GM18861 (cell line): ENCODE measurements around the gene ITGB6.
"Not testable (repeated sequence)": the region's sequence is repeated elsewhere in the genome, so short reads cannot be mapped to it uniquely, and the experiment has no call there.

Experiments
- ATAC-seq: cut with Tn5 transposase; IDR thresholded peaks from one replicate; pipeline ENCODE4 v1.9.1; 2021; ENCODE audit not compliant: unreplicated experiment

ITGB6 gene

GRCh38 chr2:160141419-160141818 lies 58.7 kb downstream of the ITGB6 start:
- no peak for ATAC-seq

- no peak for ATAC-seq
Measured at GRCh38 chr2:160140471-160140870, 59.6 kb downstream of the ITGB6 start.

GRCh38 chr2:160139991-160140390 lies 60.1 kb downstream of the ITGB6 start:
- ATAC-seq, result no peak

- no peak for ATAC-seq
Measured at GRCh38 chr2:160139350-160139749, 60.7 kb downstream of the ITGB6 start.

GRCh38 chr2:160138406-160138805 lies 61.7 kb downstream of the ITGB6 start:
- no peak for ATAC-seq

- no peak for ATAC-seq
Measured at GRCh38 chr2:160137464-160137863, 62.6 kb downstream of the ITGB6 start.

GRCh38 chr2:160132761-160133160 lies 67.3 kb downstream of the ITGB6 start:
- ATAC-seq, result no peak

- no peak for ATAC-seq
Measured at GRCh38 chr2:160126756-160127155, 73.3 kb downstream of the ITGB6 start.

GRCh38 chr2:160126315-160126714 lies 73.8 kb downstream of the ITGB6 start:
- ATAC-seq, result no peak

GRCh38 chr2:160125828-160126227 lies 74.2 kb downstream of the ITGB6 start:
- ATAC-seq, result no peak

- ATAC-seq, result no peak
Measured at GRCh38 chr2:160125366-160125765, 74.7 kb downstream of the ITGB6 start.

GRCh38 chr2:160124571-160124970 lies 75.5 kb downstream of the ITGB6 start:
- ATAC-seq, result no peak

GRCh38 chr2:160114721-160115120 lies 85.4 kb downstream of the ITGB6 start:
- not testable (repeated sequence) for ATAC-seq

GRCh38 chr2:160114020-160114419 lies 86.1 kb downstream of the ITGB6 start:
- ATAC-seq, result no peak

GRCh38 chr2:160111951-160112798 lies 87.9 kb downstream of the ITGB6 start:
- ATAC-seq, result peak; percentile 65

- no peak for ATAC-seq
Measured at GRCh38 chr2:160110674-160111239, 89.3 kb downstream of the ITGB6 start.

GRCh38 chr2:160109939-160110673 lies 90.0 kb downstream of the ITGB6 start:
- ATAC-seq, result peak; percentile 85

- no peak for ATAC-seq
Measured at GRCh38 chr2:160109243-160109642, 90.8 kb downstream of the ITGB6 start.

- ATAC-seq, result no peak
Measured at GRCh38 chr2:160108646-160109045, 91.4 kb downstream of the ITGB6 start.

GRCh38 chr2:160105366-160105765 lies 94.7 kb downstream of the ITGB6 start:
- no peak for ATAC-seq

- ATAC-seq, result no peak
Measured at GRCh38 chr2:160104115-160104514, 96.0 kb downstream of the ITGB6 start.

- ATAC-seq, result no peak
Measured at GRCh38 chr2:160097326-160097725, 102.7 kb downstream of the ITGB6 start.
